SK-N-SH treated with all-trans-retinoic acid at 6 μM for 48 hours (cell line): ENCODE results near the gene SLC35G6.
A peak's percentile ranks its signal among the peaks of the same experiment; 100 is the strongest.

ENCODE experiments used
- ATAC-seq: fragments of 200-7000 bp; cut with Tn5 transposase; 3 replicates; pipeline ENCODE4 v1.9.1; 2020; ENCODE audit warnings: mild to moderate bottlenecking, moderate library complexity
- BACH2 ChIP-seq: fragments of 250-450 bp; sonication (Bioruptor Pico); IDR thresholded peaks from 2 replicates; pipeline ENCODE4 v1.9.0; 2021; ENCODE audit warnings: mild to moderate bottlenecking, borderline replicate concordance
- CREB5 ChIP-seq: fragments of 250-450 bp; sonication (Bioruptor Pico); IDR thresholded peaks from 2 replicates; pipeline ENCODE4 v1.5.1; 2020; ENCODE audit warnings: low read depth, mild to moderate bottlenecking, moderate library complexity
- CSDC2 ChIP-seq: fragments of 250-450 bp; sonication (Bioruptor Pico); IDR thresholded peaks from 2 replicates; pipeline ENCODE4 v1.5.0; 2020; ENCODE audit warnings: mild to moderate bottlenecking, moderate library complexity
- ESRRG ChIP-seq: fragments of 250-450 bp; sonication (Bioruptor Pico); IDR thresholded peaks from 2 replicates; pipeline ENCODE4 v1.6.1; 2021; ENCODE audit warnings: mild to moderate bottlenecking
- ISL1 ChIP-seq: fragments of 250-450 bp; sonication (Bioruptor Pico); IDR thresholded peaks from 2 replicates; pipeline ENCODE4 v2.1.2; 2022; ENCODE audit warnings: mild to moderate bottlenecking, moderate library complexity
- OSR1 ChIP-seq: fragments of 250-450 bp; sonication (Bioruptor Pico); IDR thresholded peaks from 2 replicates; pipeline ENCODE4 v1.8.0; 2022; ENCODE audit warnings: moderate library complexity, mild to moderate bottlenecking, inconsistent platforms
- PATZ1 ChIP-seq: fragments of 250-450 bp; sonication (Bioruptor Pico); IDR thresholded peaks from 2 replicates; pipeline ENCODE4 v1.8.0; 2020; ENCODE audit warnings: mild to moderate bottlenecking, moderate library complexity, borderline replicate concordance
- POU6F1 ChIP-seq: fragments of 250-450 bp; sonication (Bioruptor Pico); IDR thresholded peaks from 2 replicates; pipeline ENCODE4 v1.8.0; 2021; ENCODE audit warnings: low read depth, mild to moderate bottlenecking, moderate library complexity, borderline replicate concordance
- RARB ChIP-seq: fragments of 250-450 bp; sonication (Bioruptor Pico); IDR thresholded peaks from 2 replicates; pipeline ENCODE4 v1.8.0; 2021; ENCODE audit warnings: mild to moderate bottlenecking, moderate library complexity
- SNAI2 ChIP-seq: fragments of 250-450 bp; sonication (Bioruptor Pico); IDR thresholded peaks from 2 replicates; pipeline ENCODE4 v1.5.0; 2020; ENCODE audit warnings: mild to moderate bottlenecking, moderate library complexity
- TOX ChIP-seq: fragments of 250-450 bp; sonication (Bioruptor Pico); IDR thresholded peaks from 2 replicates; pipeline ENCODE4 v1.8.0; 2021; ENCODE audit warnings: mild to moderate bottlenecking, moderate library complexity, borderline replicate concordance
- TSHZ2 ChIP-seq: fragments of 250-450 bp; sonication (Bioruptor Pico); IDR thresholded peaks from 2 replicates; pipeline ENCODE4 v1.5.0; 2020; ENCODE audit warnings: mild to moderate bottlenecking, moderate library complexity
- ZNF70 ChIP-seq: fragments of 450-650 bp; formaldehyde crosslinking; IDR thresholded peaks from 2 replicates; pipeline ENCODE4 v1.5.0; 2020; ENCODE audit warnings: mild to moderate bottlenecking, moderate library complexity
- ZNF8 ChIP-seq: fragments of 450-650 bp; formaldehyde crosslinking; IDR thresholded peaks from 2 replicates; pipeline ENCODE4 v1.5.0; 2020; ENCODE audit warnings: mild to moderate bottlenecking, moderate library complexity

Gene SLC35G6

DNA sequence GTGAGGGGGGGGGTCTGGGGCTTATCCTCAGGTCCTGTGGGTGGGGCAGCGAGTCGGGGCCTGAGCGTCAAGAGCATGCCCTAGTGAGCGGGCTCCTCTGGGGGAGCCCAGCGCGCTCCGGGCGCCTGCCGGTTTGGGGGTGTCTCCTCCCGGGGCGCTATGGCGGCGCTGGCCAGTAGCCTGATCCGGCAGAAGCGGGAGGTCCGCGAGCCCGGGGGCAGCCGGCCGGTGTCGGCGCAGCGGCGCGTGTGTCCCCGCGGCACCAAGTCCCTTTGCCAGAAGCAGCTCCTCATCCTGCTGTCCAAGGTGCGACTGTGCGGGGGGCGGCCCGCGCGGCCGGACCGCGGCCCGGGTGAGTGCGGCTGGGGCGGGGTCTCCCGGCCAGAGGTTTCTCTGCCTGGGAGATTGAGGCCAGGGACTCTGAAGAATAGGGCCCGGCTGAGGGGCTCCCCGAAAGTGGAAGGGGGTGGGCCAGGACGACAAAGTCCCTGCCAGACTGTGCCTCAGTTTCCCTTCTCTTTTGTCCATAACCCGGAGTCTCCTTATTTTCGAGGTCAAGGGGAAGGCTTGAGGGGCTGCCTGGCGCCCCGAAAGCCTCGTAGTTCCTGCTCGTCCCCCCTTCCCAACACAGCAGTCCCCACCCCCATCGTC, 41.7 kb upstream of the SLC35G6 start, which contains the start of gene FGF11:
Gene FGF11, plus strand, starts transcription at position 51 of the 651 bp plus-strand sequence. Its CDS starts 109 bp downstream, at position 160.
- no peak; the same call in 2 of the 3 replicates for ATAC-seq

DNA sequence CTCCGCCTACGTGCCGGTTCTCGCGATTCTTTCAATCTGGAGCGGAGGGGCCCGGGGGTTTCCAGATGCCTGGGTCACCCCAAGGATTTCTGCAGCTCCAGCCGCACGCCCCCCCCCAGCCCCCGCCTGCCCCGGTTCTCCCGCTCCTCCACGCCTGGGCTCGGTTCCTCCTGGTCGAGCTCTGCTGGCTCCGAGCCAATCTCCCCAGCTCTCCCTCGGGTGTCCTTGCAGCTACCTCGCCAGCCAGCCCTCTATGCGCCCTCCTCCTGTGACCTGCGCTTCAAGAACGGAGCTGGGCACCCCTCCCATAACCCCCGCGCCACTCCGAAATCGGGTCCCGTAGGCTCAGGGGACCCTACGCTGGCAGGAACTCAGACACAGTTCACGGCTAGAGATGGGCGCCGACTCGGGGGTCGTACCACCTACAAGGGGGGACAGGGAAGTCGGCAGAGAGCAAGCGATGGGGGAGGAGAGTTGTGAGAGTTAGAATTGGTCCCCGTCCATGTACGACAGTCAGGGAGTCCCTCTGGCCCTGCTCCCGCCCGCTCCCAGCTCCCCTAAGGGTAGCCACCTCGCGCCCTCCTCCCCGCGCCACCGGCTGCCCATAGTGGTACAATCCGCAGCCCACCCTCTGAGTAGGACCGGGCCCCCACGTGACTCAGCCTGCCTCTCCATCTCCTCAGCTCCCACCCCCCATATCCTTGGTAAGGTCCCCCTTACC, 41.0 kb upstream of the SLC35G6 start:
- no peak for TF ChIP-seq ESRRG (CRISPR knock-in tag)
- TF ChIP-seq TOX (CRISPR knock-in tag), result no peak
- TF ChIP-seq OSR1 (CRISPR knock-in tag), result no peak
- TF ChIP-seq ISL1 (CRISPR knock-in tag), result no peak
- no peak for TF ChIP-seq BACH2 (CRISPR knock-in tag)
- no peak for TF ChIP-seq SNAI2
- no peak for TF ChIP-seq PATZ1 (CRISPR knock-in tag)
- peak; percentile 40 for ATAC-seq

More for the DNA sequence above, 41.7 kb upstream of the SLC35G6 start, which contains the start of gene FGF11:
- TF ChIP-seq CREB5 (CRISPR knock-in tag), result no peak
- no peak for TF ChIP-seq ZNF70 (CRISPR knock-in tag)
- TF ChIP-seq ISL1 (CRISPR knock-in tag), result no peak
- TF ChIP-seq TSHZ2, result no peak
- no peak for TF ChIP-seq ZNF8
- no peak for TF ChIP-seq SNAI2
- no peak for TF ChIP-seq POU6F1 (CRISPR knock-in tag)
- no peak for TF ChIP-seq RARB
- TF ChIP-seq BACH2 (CRISPR knock-in tag), result no peak
- TF ChIP-seq PATZ1 (CRISPR knock-in tag), result no peak

- ATAC-seq, result peak; percentile 52
- TF ChIP-seq TOX (CRISPR knock-in tag), result no peak
- TF ChIP-seq CSDC2, result no peak
- peak; percentile 25; the same call in 1 of the 2 replicates for TF ChIP-seq PATZ1 (CRISPR knock-in tag)
These were observed 40.4 kb upstream of the SLC35G6 start for GRCh38 chr17:7440834-7441195.
